ENCODE results near the gene SELENOO.
"Not testable (repeated sequence)": the region's sequence is repeated elsewhere in the genome, so short reads cannot be mapped to it uniquely, and the experiment has no call there.

The SELENOO gene

GRCh38 chr22:50200461-50201190 lies at the start of gene SELENOO:
Gene SELENOO (plus strand): TSS chr22:50201011. CDS start chr22:50201037, 26 bp downstream.
- peak; percentile 82 for DNase-seq

GRCh38 chr22:50151571-50152537 lies 49.0 kb upstream of the SELENOO start:
- DNase-seq: no peak

- no peak for DNase-seq
Observed at GRCh38 chr22:50153056-50153755, 47.6 kb upstream of the SELENOO start.

GRCh38 chr22:50153756-50154140 lies 47.1 kb upstream of the SELENOO start:
- DNase-seq: no peak

- DNase-seq: no peak
Observed at GRCh38 chr22:50157709-50158375, 43.0 kb upstream of the SELENOO start.

GRCh38 chr22:50160947-50161346 lies 39.9 kb upstream of the SELENOO start:
- DNase-seq: no peak

- DNase-seq: no peak
Observed at GRCh38 chr22:50161508-50162390, 39.1 kb upstream of the SELENOO start.

- no peak for DNase-seq
Observed at GRCh38 chr22:50162391-50162956, 38.3 kb upstream of the SELENOO start.

- DNase-seq: no peak
Observed at GRCh38 chr22:50165436-50166123, 35.2 kb upstream of the SELENOO start.

- DNase-seq: no peak
Observed at GRCh38 chr22:50167689-50168489, 32.9 kb upstream of the SELENOO start.

GRCh38 chr22:50168490-50169180 lies 32.2 kb upstream of the SELENOO start:
- not testable (repeated sequence) for DNase-seq

GRCh38 chr22:50169181-50169759 lies 31.5 kb upstream of the SELENOO start:
- DNase-seq: no peak

- DNase-seq: no peak
Observed at GRCh38 chr22:50169774-50170341, 31.0 kb upstream of the SELENOO start.

GRCh38 chr22:50170453-50171318 lies 30.1 kb upstream of the SELENOO start, which contains the start of gene PANX2:
Gene PANX2 (plus strand): TSS chr22:50170731. CDS start chr22:50170731, 0 bp downstream.
- DNase-seq: no peak

- DNase-seq: no peak
Observed at GRCh38 chr22:50171319-50171964, 29.4 kb upstream of the SELENOO start.

GRCh38 chr22:50171965-50172421 lies 28.8 kb upstream of the SELENOO start:
- DNase-seq: no peak

All from T1000 (cell line).